GM19023 (cell line): ENCODE data around the gene EEFSEC.

Experiments used
- ATAC-seq: cut with Tn5 transposase; IDR thresholded peaks from one replicate; pipeline ENCODE4 v1.9.1; 2021; ENCODE audit warnings: mild to moderate bottlenecking, moderate library complexity; ENCODE audit not compliant: unreplicated experiment

Gene EEFSEC

GRCh38 chr3:128239304-128239703 is 86.0 kb downstream of the EEFSEC start:
- no peak for ATAC-seq

- ATAC-seq = no peak
Observed at GRCh38 chr3:128240232-128240631, 87.0 kb downstream of the EEFSEC start.

- no peak for ATAC-seq
Observed at GRCh38 chr3:128241741-128242140, 88.5 kb downstream of the EEFSEC start.

- ATAC-seq = no peak
Observed at GRCh38 chr3:128242818-128243601, 89.7 kb downstream of the EEFSEC start.

- no peak for ATAC-seq
Observed at GRCh38 chr3:128243602-128244504, 90.6 kb downstream of the EEFSEC start.

GRCh38 chr3:128245460-128245859 is 92.2 kb downstream of the EEFSEC start:
- ATAC-seq = no peak

- no peak for ATAC-seq
Observed at GRCh38 chr3:128247666-128248409, 94.6 kb downstream of the EEFSEC start.

GRCh38 chr3:128252083-128252482 is 98.8 kb downstream of the EEFSEC start:
- ATAC-seq = no peak

GRCh38 chr3:128253150-128253549 is 99.9 kb downstream of the EEFSEC start:
- no peak for ATAC-seq

- ATAC-seq = no peak
Observed at GRCh38 chr3:128254066-128254590, 100.8 kb downstream of the EEFSEC start.

GRCh38 chr3:128254967-128255366 is 101.7 kb downstream of the EEFSEC start:
- ATAC-seq = no peak

- ATAC-seq = no peak
Observed at GRCh38 chr3:128256131-128256530, 102.8 kb downstream of the EEFSEC start.

GRCh38 chr3:128257632-128258031 is 104.4 kb downstream of the EEFSEC start:
- ATAC-seq = no peak

GRCh38 chr3:128260275-128260674 is 107.0 kb downstream of the EEFSEC start:
- ATAC-seq = no peak

- no peak for ATAC-seq
Observed at GRCh38 chr3:128262457-128262856, 109.2 kb downstream of the EEFSEC start.

GRCh38 chr3:128263118-128263517 is 109.8 kb downstream of the EEFSEC start:
- ATAC-seq = no peak

- no peak for ATAC-seq
Observed at GRCh38 chr3:128263946-128264345, 110.7 kb downstream of the EEFSEC start.

GRCh38 chr3:128266453-128266852 is 113.2 kb downstream of the EEFSEC start:
- ATAC-seq = no peak

GRCh38 chr3:128267541-128267940 is 114.3 kb downstream of the EEFSEC start:
- no peak for ATAC-seq

- ATAC-seq = no peak
Observed at GRCh38 chr3:128269006-128269775, 115.9 kb downstream of the EEFSEC start.
